K562 (cell line): ENCODE results near the gene RPAIN. TPM values are rescaled to one million over a fixed set of nuclear protein-coding genes. Genes with fewer than 3 reads are reported as not detected.

Source experiments
- ATAC-seq: fragments of 200-7000 bp; cut with Tn5 transposase; 3 replicates; pipeline ENCODE4 v1.9.1; 2020; ENCODE audit warnings: moderate library complexity
- BruUV-seq: library from RNA; stranded (reverse); fragments of 400-500 nt; replicated peaks from 2 replicates; lab custom pipeline; 2021; lab: Mats Ljungman, UMichigan
- CTCF ChIA-PET: fragments of 300-600 bp; formaldehyde crosslinking; extraction: SDS; loops from one replicate; lab custom pipeline; 2021; ENCODE audit warnings: low intra/inter-chr PET ratio; lab: Yijun Ruan, JAX
- POLR2A ChIA-PET: fragments of 300-600, 350-650 bp; sonication (Branson Sonifier 250); formaldehyde crosslinking; extraction: SDS; loops from one replicate; lab custom pipeline; 2021; ENCODE audit warnings: antibody characterized with exemption, inconsistent platforms; lab: Yijun Ruan, JAX
- DNase-seq, 4 experiments: peaks; one replicate each; pipeline versions ENCODE4 v3.0.0 to v3.0.0-alpha.2; 2011 to 2018; ENCODE audit warnings: low spot score in 3 of 4, mixed read lengths in 3 of 4; ENCODE audit errors: extremely low read depth in 1 of 4
- FAIRE-seq: peaks from 2 replicates; lab custom pipeline; 2011; peaks lifted over from hg19 to GRCh38; lab: Jason Lieb, UNC
- H2AFZ ChIP-seq: 2 replicates; pipeline ENCODE4 v1.6.0; 2011; ENCODE audit warnings: low read depth, low read length, control low read depth, inconsistent platforms
- H3K27ac ChIP-seq: fragments of 200-600 bp; 3 replicates; pipeline ENCODE4 v1.8.0; 2011; ENCODE audit warnings: low read depth, mild to moderate bottlenecking, control low read depth, inconsistent platforms, low read length, moderate library complexity, mixed read lengths; ENCODE audit errors: extremely low read depth
- H3K27me3 ChIP-seq, 2 experiments: fragments of 300-600 bp in 1 of 2; 2 replicates in 1 of 2; 3 replicates in 1 of 2; pipeline versions ENCODE4 v1.6.0 to v1.8.0; 2011; ENCODE audit warnings: inconsistent platforms in 2 of 2, low read length in 2 of 2, mild to moderate bottlenecking in 1 of 2, mixed read lengths in 1 of 2, moderate library complexity in 1 of 2; ENCODE audit not compliant: control insufficient read depth in 2 of 2, insufficient read depth in 2 of 2
- H3K36me3 ChIP-seq: fragments of 300-600 bp; 3 replicates; pipeline ENCODE4 v1.8.0; 2011; ENCODE audit warnings: mild to moderate bottlenecking, low read length, inconsistent platforms; ENCODE audit not compliant: control insufficient read depth, insufficient read depth
- H3K4me1 ChIP-seq, 2 experiments: fragments of 200-600 bp in 1 of 2; replicated peaks in 1 of 2; 2 replicates in 1 of 2; 3 replicates in 1 of 2; pipeline versions ENCODE4 v1.5.1 to v1.8.0; 2011; ENCODE audit warnings: inconsistent platforms in 2 of 2, low read length in 2 of 2, mild to moderate bottlenecking in 1 of 2, mixed read lengths in 1 of 2, moderate library complexity in 1 of 2; ENCODE audit not compliant: control insufficient read depth in 2 of 2, insufficient read depth in 2 of 2
- H3K4me2 ChIP-seq: 2 replicates; pipeline ENCODE4 v1.6.1; 2011; ENCODE audit warnings: low read length, control low read depth, inconsistent platforms, mixed read lengths; ENCODE audit not compliant: insufficient read depth
- H3K4me3 ChIP-seq: fragments of 200-600 bp; sonication (generic), shearing (Covaris generic); 2 replicates; pipeline ENCODE4 v1.5.1; 2016; ENCODE audit warnings: control low read depth, inconsistent platforms
- H3K79me2 ChIP-seq: fragments of 200-600 bp; 3 replicates; pipeline ENCODE4 v1.8.0; 2011; ENCODE audit warnings: low read length, inconsistent platforms; ENCODE audit not compliant: control insufficient read depth, insufficient read depth
- H3K9ac ChIP-seq, 2 experiments: 2 replicates each; pipeline versions ENCODE4 v1.6.0 to v1.6.1; 2011; ENCODE audit warnings: low read depth in 2 of 2, low read length in 2 of 2, control low read depth in 1 of 2, inconsistent platforms in 1 of 2, mild to moderate bottlenecking in 1 of 2, mixed read lengths in 1 of 2; ENCODE audit not compliant: insufficient read depth in 1 of 2
- H3K9me1 ChIP-seq: one replicate; pipeline ENCODE4 v1.6.0; 2011; ENCODE audit warnings: inconsistent platforms, mild to moderate bottlenecking, low read length, moderate library complexity; ENCODE audit not compliant: control insufficient read depth, insufficient read depth
- H3K9me3 ChIP-seq: replicated peaks from 2 replicates; pipeline ENCODE4 v1.5.1; 2011; ENCODE audit warnings: low read depth, low read length, inconsistent platforms; ENCODE audit not compliant: control insufficient read depth, insufficient read depth
- H4K20me1 ChIP-seq: replicated peaks from 2 replicates; pipeline ENCODE4 v1.6.1; 2011; ENCODE audit warnings: low read length, inconsistent platforms, mixed read lengths; ENCODE audit not compliant: control insufficient read depth, insufficient read depth
- ARID1B ChIP-seq: fragments of 450-650 bp; IDR thresholded peaks from 2 replicates; pipeline ENCODE4 v1.6.1; 2016; ENCODE audit warnings: antibody characterized with exemption, mild to moderate bottlenecking, inconsistent platforms
- ATF3 ChIP-seq, 2 experiments: fragments of 450-650 bp in 1 of 2; sonication (generic) in 1 of 2; formaldehyde crosslinking in 1 of 2; IDR thresholded peaks in 1 of 2; conservative IDR thresholded peaks in 1 of 2; 2 replicates each; pipeline versions ENCODE4 v1.6.1 to v1.8.1; 2016 to 2023; ENCODE audit warnings: mild to moderate bottlenecking in 2 of 2, moderate library complexity in 2 of 2, inconsistent platforms in 1 of 2, missing genetic modification reagents in 1 of 2
- BMI1 ChIP-seq: fragments of 150-350 bp; IDR thresholded peaks from 2 replicates; pipeline ENCODE4 v1.6.1; 2014; ENCODE audit warnings: low read length
- BRD9 ChIP-seq: fragments of 450-650 bp; IDR thresholded peaks from 2 replicates; pipeline ENCODE4 v1.6.1; 2018; ENCODE audit warnings: low read depth; ENCODE audit not compliant: partially characterized antibody
- C11orf30 ChIP-seq: fragments of 450-650 bp; IDR thresholded peaks from 2 replicates; pipeline ENCODE4 v1.6.1; 2016; ENCODE audit warnings: low read depth, mild to moderate bottlenecking
- CEBPB ChIP-seq: fragments of 450-650 bp; IDR thresholded peaks from 2 replicates; pipeline ENCODE4 v1.6.1; 2016; ENCODE audit warnings: missing genetic modification characterization, missing compliant biosample characterization
- CEBPG ChIP-seq, 3 experiments: fragments of 200-800 bp in 1 of 3; sonication (Bioruptor generic) in 1 of 3; sonication (generic) in 1 of 3; formaldehyde crosslinking in 1 of 3; IDR thresholded peaks in 2 of 3; conservative IDR thresholded peaks in 1 of 3; 2 replicates each; pipeline versions ENCODE4 v1.6.1 to v1.8.0; 2016 to 2022; ENCODE audit warnings: missing compliant biosample characterization in 2 of 3, missing genetic modification characterization in 2 of 3, mild to moderate bottlenecking in 1 of 3, missing genetic modification reagents in 1 of 3
- DEAF1 ChIP-seq: fragments of 450-650 bp; formaldehyde crosslinking; IDR thresholded peaks from 2 replicates; pipeline ENCODE4 v1.4.0; 2020; ENCODE audit warnings: mild to moderate bottlenecking, moderate library complexity
- EP300 ChIP-seq: IDR thresholded peaks from 2 replicates; pipeline ENCODE4 v1.6.1; 2012; ENCODE audit warnings: low read length, improper control_type of control experiment
- EP400 ChIP-seq: fragments of 450-650 bp; IDR thresholded peaks from 2 replicates; pipeline ENCODE4 v1.6.1; 2017; ENCODE audit warnings: antibody characterized with exemption, mild to moderate bottlenecking, moderate library complexity
- FOSL1 ChIP-seq: fragments of 200-800 bp; sonication (Bioruptor generic); conservative IDR thresholded peaks from 2 replicates; pipeline ENCODE4 v1.6.1; 2016; ENCODE audit warnings: missing genetic modification characterization, missing compliant biosample characterization
- GABPB1 ChIP-seq: sonication (generic); formaldehyde crosslinking; IDR thresholded peaks from 2 replicates; pipeline ENCODE4 v1.8.0; 2022; ENCODE audit warnings: mild to moderate bottlenecking, missing genetic modification reagents
- HSF4 ChIP-seq: fragments of 250-450 bp; sonication (Bioruptor Pico); IDR thresholded peaks from 2 replicates; pipeline ENCODE4 v2.1.2; 2022; ENCODE audit warnings: mild to moderate bottlenecking, moderate library complexity, borderline replicate concordance
- IFI16 ChIP-seq: fragments of 250-450 bp; sonication (Bioruptor Pico); IDR thresholded peaks from 2 replicates; pipeline ENCODE4 v2.1.2; 2022; ENCODE audit warnings: mild to moderate bottlenecking, inconsistent platforms
- JUN ChIP-seq, 2 experiments: sonication (generic) in 1 of 2; formaldehyde crosslinking in 1 of 2; IDR thresholded peaks; 2 replicates each; pipeline versions ENCODE4 v1.6.1 to v1.8.0; 2012 to 2022; ENCODE audit warnings: borderline replicate concordance in 2 of 2, mild to moderate bottlenecking in 2 of 2, improper control_type of control experiment in 1 of 2, low read depth in 1 of 2, low read length in 1 of 2, missing genetic modification reagents in 1 of 2
- MEIS2 ChIP-seq: fragments of 450-650 bp; IDR thresholded peaks from 2 replicates; pipeline ENCODE4 v1.6.1; 2014; ENCODE audit warnings: mild to moderate bottlenecking; ENCODE audit not compliant: partially characterized antibody
- SMARCA4 ChIP-seq: fragments of 450-650 bp; IDR thresholded peaks from 2 replicates; pipeline ENCODE4 v1.6.1; 2016
- TRIM24 ChIP-seq, 2 experiments: fragments of 450-650 bp; IDR thresholded peaks; 2 replicates each; pipeline ENCODE4 v1.6.1; 2016
- ZC3H4 ChIP-seq: sonication (generic); formaldehyde crosslinking; IDR thresholded peaks from 2 replicates; pipeline ENCODE4 v1.9.0; 2021; ENCODE audit warnings: missing genetic modification reagents, borderline replicate concordance
- ZNF146 ChIP-seq: IDR thresholded peaks from one replicate; pipeline ENCODE4 v1.6.1; 2018; ENCODE audit warnings: missing compliant biosample characterization; ENCODE audit not compliant: unreplicated experiment
- ZNF175 ChIP-seq: fragments of 200-800 bp; sonication (Bioruptor generic); IDR thresholded peaks from 2 replicates; pipeline ENCODE4 v1.6.1; 2016; ENCODE audit warnings: low read depth, mild to moderate bottlenecking, missing genetic modification characterization, missing compliant biosample characterization
- ZNF316 ChIP-seq: fragments of 450-650 bp; IDR thresholded peaks from 2 replicates; pipeline ENCODE4 v1.6.1; 2016
- WGBS: fragments of 100-300 bp; shearing (Covaris generic); methylation state at CpG from one replicate; pipeline ENCODE4 v1.1.6; 2016; ENCODE audit warnings: low coverage, mixed read lengths; ENCODE audit not compliant: insufficient coverage; ENCODE audit errors: missing lambda C conversion rate; 5-methylcytosine and 5-hydroxymethylcytosine counted together
- in situ Hi-C: fragments of 300-500 bp; cut with MboI; formaldehyde crosslinking; loops from 4 replicates; pipeline ENCODE4 v1.15.0; 2018; ENCODE audit warnings: inconsistent platforms, mixed read lengths
- intact Hi-C: fragments of 100-400 bp; cut with micrococcal nuclease; formaldehyde crosslinking; loops from 2 replicates; pipeline ENCODE4 v1.14.2; 2022
- polyA plus RNA-seq, 8 experiments: library from polyadenylated mRNA; depleted of rRNA in 4 of 8; stranded (reverse) in 5 of 8; unstranded in 3 of 8; fragments of >200 nt; fragmentation: Nextera tagmentation in 2 of 8; fragmentation: Illumina TruSeq in 1 of 8; extraction: Ambion mirVana in 2 of 8; extraction: Trizol in 1 of 8; gene quantifications; 2 replicates each; pipeline versions ENCODE4 v1.2.1 to v1.2.3, GENCODE V29; 2011 to 2014; ENCODE audit warnings: inconsistent platforms in 1 of 8, missing spikeins in 1 of 8
- total RNA-seq, 7 experiments: library from RNA; depleted of rRNA in 6 of 7; stranded (reverse); fragments of >200 nt in 6 of 7; fragmentation: Illumina TruSeq in 2 of 7; extraction: Trizol in 2 of 7; gene quantifications; 2 replicates each; pipeline versions ENCODE4 v1.2.1 to v1.2.3, GENCODE V29; 2011 to 2021; ENCODE audit warnings: low replicate concordance in 1 of 7

RPAIN gene
- total and polyA plus RNA-seq, 9 of the 15 experiments (the other 6 are each of a cell fraction or from before 2014, with no cell fraction given) = 27.3 to 63.7 (median 38.5) TPM

- Histone ChIP-seq H3K4me3 (no peak overlapping the region), H3K9ac (no peak overlapping the region), H2AFZ (no peak overlapping the region), H3K27me3 (no peaks in the 10 kb centered on the region), H4K20me1 (no peaks in the 10 kb centered on the region), H3K4me1 (peaks cover 0 to 4% of the 10 kb centered on the region in 2 experiments; a peak in 3 of 5 replicates), H3K27ac (peak overlapping the region; percentile 54; the same call in 2 of the 3 replicates), H3K9me1 (no peaks in the 10 kb centered on the region), H3K9me3 (no peaks in the 10 kb centered on the region), H3K36me3 (peaks cover 76% of the 10 kb centered on the region), H3K79me2 (peaks cover 45% of the 10 kb centered on the region), H3K4me2 (no peak overlapping the region)
- ATAC-seq = peak; percentile 67
- no TSS peak for BruUV-seq
- WGBS = 49% methylated on average over 4 of the region's 4 CpGs
- CTCF ChIA-PET = no interaction called here
- peak in 1 of 4 experiments; percentile 21 for DNase-seq
- intact Hi-C loops = no loop called here
- in situ Hi-C loops = no loop called here
- FAIRE-seq = no peak
- POLR2A ChIA-PET = interaction anchor here (4.1 kb wide), 1 partner anchor 10 kb away, joined by 12 read pairs; no protein-coding TSS in a partner anchor
- TF ChIP-seq C11orf30 (peak; percentile 64), ZNF316 (peak; percentile 55; the same call in 1 of the 2 replicates), CEBPB (peak; percentile 59), DEAF1 (CRISPR knock-in tag) (no peak), TRIM24 (IDR thresholded peaks at IDR 0.05) (peak; percentile 61 to 67; a peak in 2 of 4 replicates), HSF4 (CRISPR knock-in tag) (no peak), ZNF146 (no peak), GABPB1 (no peak), IFI16 (CRISPR knock-in tag) (no peak), EP300 (peak; percentile 41; the same call in 1 of the 2 replicates), CEBPG (CRISPR knock-in tag; IDR thresholded peaks at IDR 0.05) (peak; percentile 70), CEBPG (tag; conservative IDR thresholded peaks at IDR 0.05 in 1 of 2, IDR thresholded peaks at IDR 0.05 in 1 of 2) (peak; percentile 21 to 92; a peak in 3 of 4 replicates), EP400 (peak; percentile 23; the same call in 1 of the 2 replicates), JUN (IDR thresholded peaks at IDR 0.05; ENCODE audit: borderline replicate concordance, low read depth, low read length) (peak; percentile 78; the same call in 1 of the 2 replicates), JUN (CRISPR knock-in tag; IDR thresholded peaks at IDR 0.05; ENCODE audit: borderline replicate concordance) (no peak), ARID1B (peak; percentile 63), ATF3 (IDR thresholded peaks at IDR 0.05) (peak; percentile 93), ATF3 (CRISPR knock-in tag; conservative IDR thresholded peaks at IDR 0.05) (no peak), MEIS2 (peak; percentile 55), BRD9 (peak; percentile 53), SMARCA4 (peak; percentile 60; the same call in 1 of the 2 replicates), ZC3H4 (CRISPR knock-in tag) (no peak), ZNF175 (peak; percentile 97), BMI1 (no peak), FOSL1 (tag) (peak; percentile 97)
Measured at GRCh38 chr17:5413682-5414081, 6.3 kb upstream of the RPAIN start.
